ENCODE results near the gene SEMA4C.
A peak's percentile ranks its signal among the peaks of the same experiment; 100 is the strongest.

Gene SEMA4C

DNA sequence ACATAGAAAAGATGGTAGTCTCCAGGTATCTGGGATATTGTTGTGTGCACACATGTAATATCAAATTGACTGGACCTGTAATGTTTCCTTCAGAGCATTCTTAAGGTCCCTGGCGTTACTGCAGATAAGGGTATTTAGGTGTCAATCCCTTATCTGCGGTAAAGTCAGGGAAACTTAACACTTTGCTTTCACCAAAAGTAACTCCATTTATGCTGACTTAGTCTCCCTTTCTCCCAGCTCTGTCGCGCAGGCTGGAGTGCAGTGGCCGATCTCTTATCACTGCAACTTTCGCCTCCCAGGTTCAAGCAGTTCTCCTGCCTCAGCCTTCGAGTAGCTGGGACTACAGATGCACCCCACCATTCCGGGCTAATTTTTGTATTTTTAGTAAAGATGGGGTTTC, 52.0 kb downstream of the SEMA4C start:
- DNase-seq: no peak

DNA sequence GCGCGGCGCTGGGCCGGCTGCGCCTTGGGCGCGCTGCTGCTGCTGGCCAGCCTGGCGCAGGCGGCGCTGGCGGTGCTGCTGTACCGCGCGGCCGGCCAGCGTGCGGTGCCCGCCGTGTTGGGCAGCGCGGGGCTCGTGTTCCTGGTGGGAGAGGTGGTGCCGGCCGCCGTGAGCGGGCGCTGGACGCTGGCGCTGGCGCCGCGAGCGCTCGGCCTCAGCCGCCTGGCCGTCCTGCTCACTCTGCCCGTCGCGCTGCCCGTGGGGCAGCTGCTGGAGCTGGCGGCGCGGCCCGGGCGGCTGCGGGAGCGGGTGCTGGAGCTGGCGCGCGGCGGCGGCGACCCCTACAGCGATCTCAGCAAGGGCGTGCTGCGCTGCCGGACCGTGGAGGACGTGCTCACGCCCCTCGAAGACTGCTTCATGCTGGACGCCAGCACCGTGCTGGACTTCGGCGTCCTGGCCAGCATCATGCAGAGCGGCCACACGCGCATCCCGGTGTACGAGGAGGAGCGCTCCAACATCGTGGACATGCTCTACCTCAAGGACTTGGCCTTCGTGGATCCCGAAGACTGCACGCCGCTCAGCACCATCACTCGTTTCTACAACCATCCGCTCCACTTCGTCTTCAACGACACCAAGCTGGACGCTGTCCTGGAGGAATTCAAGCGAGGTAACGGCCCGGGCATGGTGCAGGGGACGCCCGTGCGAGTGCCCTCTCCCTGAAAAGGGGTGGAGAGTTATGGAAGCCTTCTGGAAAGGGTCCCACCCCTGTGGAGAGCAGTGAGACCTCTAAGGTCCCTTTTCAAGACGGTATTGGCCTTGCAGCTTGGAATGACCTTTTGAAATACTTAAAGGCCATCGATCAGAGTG, 52.8 kb downstream of the SEMA4C start:
- DNase-seq: peak; percentile 15

DNA sequence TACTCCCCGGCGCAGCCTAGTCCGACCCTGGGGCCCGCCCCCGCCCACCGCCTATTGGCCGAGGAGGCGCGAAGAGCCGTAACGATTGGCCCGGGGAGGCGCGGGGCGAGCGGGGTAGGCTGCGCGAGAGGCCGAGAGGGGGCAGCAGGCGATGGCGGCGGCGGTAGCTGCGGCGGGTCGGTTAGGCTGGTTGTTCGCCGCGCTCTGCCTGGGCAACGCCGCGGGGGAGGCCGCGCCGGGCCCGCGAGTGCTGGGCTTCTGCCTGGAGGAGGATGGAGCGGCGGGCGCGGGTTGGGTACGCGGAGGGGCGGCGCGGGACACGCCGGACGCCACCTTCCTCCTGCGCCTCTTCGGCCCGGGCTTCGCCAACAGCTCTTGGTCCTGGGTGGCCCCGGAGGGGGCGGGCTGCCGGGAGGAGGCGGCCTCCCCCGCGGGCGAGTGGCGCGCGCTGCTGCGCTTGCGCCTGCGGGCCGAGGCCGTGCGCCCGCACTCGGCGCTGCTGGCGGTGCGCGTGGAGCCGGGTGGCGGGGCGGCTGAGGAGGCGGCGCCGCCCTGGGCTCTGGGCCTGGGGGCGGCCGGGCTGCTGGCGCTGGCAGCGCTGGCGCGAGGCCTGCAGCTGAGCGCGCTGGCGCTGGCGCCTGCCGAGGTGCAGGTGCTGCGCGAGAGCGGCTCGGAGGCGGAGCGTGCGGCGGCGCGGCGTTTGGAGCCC, 53.6 kb downstream of the SEMA4C start, which contains the start of gene CNNM3:
Gene CNNM3, plus strand, starts transcription at position 142 of the 709 bp plus-strand sequence. Its CDS starts 10 bp downstream, at position 152.
- peak; percentile 86 for DNase-seq

GRCh38 chr2:96815326-96816126, 54.4 kb downstream of the SEMA4C start:
- DNase-seq: peak; percentile 41

DNA sequence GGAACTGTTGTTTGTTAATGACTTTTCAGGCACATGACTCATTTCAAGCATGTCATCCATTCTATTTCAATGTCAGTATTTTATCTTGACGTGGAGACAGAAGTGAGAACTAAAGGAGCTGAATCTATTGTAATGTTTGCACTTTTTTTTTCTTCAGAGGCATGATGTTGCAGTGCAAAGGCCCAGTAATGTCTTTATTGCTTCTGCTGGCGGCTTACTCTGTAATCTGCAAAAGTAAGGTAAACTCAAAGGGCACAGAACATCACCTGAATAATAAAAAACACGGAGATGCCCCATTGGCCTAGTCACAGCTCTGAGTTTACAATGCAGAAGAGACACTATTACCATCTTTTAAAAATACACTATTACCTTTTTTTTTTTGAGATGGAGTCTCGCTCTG, 56.2 kb downstream of the SEMA4C start:
- DNase-seq: no peak

DNA sequence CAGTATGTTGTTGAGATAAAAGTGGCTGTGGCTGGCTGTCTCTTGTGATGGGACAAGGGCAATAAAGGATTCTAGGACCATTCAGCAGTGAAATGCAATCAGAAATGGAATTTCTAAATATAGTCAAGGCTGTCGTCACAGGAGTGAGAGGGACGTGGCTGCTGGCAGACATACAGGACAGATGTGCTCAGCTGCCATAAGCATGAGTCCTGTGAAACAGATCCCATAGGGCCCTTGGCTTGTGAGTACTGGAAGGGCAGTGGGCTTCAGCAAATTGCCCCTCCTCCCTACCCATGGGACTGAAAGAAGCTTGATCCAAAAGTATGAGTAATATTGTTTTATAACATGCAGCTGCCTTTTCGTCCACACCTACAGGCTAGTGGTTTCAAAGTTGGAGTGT, 58.0 kb downstream of the SEMA4C start:
- no peak for DNase-seq

DNA sequence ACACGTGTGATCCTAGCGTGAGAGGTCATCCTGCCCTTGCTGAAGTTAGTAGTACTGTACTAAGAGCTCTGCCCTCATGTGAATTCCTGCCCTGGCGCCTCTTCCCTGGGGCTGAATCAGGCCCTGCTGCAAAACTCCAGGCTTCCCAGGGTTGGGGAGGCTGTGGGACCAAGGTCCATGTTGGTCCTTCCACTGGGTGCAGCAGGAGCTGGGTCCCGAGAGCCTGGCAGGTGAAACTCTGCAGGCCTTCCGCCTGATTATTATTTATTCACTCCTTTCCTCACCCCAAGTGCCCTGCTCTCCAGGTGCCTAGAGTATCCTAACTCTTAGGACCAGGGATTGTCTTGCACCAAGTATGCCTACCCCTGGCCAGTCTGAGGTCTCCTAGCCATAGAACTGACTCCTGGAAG, 59.1 kb downstream of the SEMA4C start:
- DNase-seq: no peak

DNA sequence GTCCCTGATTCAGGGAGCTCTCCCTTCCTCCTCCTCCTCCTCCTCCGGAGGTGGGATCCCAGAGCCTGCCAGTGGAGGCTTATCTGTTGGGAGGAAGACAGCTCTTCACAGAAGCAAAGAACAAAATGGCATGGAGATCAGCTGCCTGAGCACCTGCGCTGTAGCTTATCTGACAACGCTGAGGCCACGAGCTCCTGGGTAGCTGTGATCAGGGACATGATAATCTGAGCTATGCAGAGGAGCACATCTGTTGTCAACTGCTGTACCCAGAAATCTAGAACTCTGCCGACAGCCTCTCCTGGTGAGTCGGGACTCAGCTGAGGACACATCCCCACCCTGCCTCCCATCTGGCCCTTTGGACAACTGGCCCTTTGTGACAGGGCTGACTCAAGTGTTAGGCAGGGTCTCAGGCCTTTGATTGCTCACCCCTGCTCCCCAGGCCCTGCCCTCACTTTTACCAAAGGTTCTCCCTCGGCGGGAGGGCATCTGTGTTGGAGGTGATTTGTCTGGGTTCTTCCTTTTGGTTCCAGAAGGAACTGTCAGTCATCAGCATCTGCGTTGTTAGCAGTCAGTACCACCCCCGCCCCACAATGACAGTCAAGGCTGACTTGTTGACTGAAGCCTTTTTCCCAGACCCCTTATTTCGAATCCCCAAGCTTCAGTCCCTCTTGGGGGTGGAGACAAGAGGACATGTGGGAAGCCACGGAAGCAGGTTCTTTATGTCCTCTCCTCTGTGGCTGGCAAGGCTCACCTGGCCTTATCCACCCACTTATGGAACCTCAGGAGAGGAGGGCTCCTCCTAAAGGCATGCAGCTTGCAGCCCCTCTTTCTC, 59.7 kb downstream of the SEMA4C start:
- no peak for DNase-seq
